Neuronal stem cell (in vitro differentiated cells): ENCODE data around the gene NATD1.

Source experiments
- DNase-seq: peaks from one replicate; pipeline ENCODE4 v3.0.0-alpha.2; 2013; ENCODE audit warnings: low spot score
- H2AFZ ChIP-seq: one replicate; pipeline ENCODE4 v1.6.1; 2013; ENCODE audit warnings: mild to moderate bottlenecking, low read length, inconsistent platforms
- H2AK5ac ChIP-seq: 2 replicates; pipeline ENCODE4 v1.6.1; 2013; ENCODE audit warnings: low read depth, mild to moderate bottlenecking, inconsistent platforms, low read length, moderate library complexity, mixed read lengths
- H2BK120ac ChIP-seq: 2 replicates; pipeline ENCODE4 v1.6.1; 2013; ENCODE audit warnings: low read depth, mild to moderate bottlenecking, inconsistent platforms, low read length, moderate library complexity, mixed read lengths
- H2BK12ac ChIP-seq: one replicate; pipeline ENCODE4 v1.6.1; 2013; ENCODE audit warnings: low read length, inconsistent platforms
- H2BK15ac ChIP-seq: 2 replicates; pipeline ENCODE4 v1.6.1; 2013; ENCODE audit warnings: mild to moderate bottlenecking, low read length, inconsistent platforms, mixed read lengths
- H2BK5ac ChIP-seq: one replicate; pipeline ENCODE4 v1.6.1; 2013; ENCODE audit warnings: inconsistent platforms, mild to moderate bottlenecking, low read length, moderate library complexity
- H3K14ac ChIP-seq: one replicate; pipeline ENCODE4 v1.6.1; 2013; ENCODE audit warnings: low read length, inconsistent platforms
- H3K18ac ChIP-seq: 2 replicates; pipeline ENCODE4 v1.6.1; 2013; ENCODE audit warnings: low read length, inconsistent platforms
- H3K23ac ChIP-seq: 2 replicates; pipeline ENCODE4 v1.6.1; 2013; ENCODE audit warnings: low read depth, mild to moderate bottlenecking, mixed read lengths, low read length, inconsistent platforms; ENCODE audit not compliant: poor library complexity
- H3K27ac ChIP-seq: replicated peaks from 3 replicates; pipeline ENCODE4 v1.5.1; 2013; ENCODE audit warnings: low read length, inconsistent platforms
- H3K27me3 ChIP-seq, 3 experiments: 2 replicates each; pipeline ENCODE4 v1.6.1; 2013; ENCODE audit warnings: low read length in 3 of 3, mild to moderate bottlenecking in 2 of 3, inconsistent platforms in 1 of 3, low read depth in 1 of 3, mixed read lengths in 1 of 3, moderate library complexity in 1 of 3; ENCODE audit not compliant: control insufficient read depth in 3 of 3, insufficient read depth in 3 of 3
- H3K36me3 ChIP-seq, 2 donors: replicated peaks in 1 of 2; 2 replicates each; pipeline ENCODE4 v1.6.1; 2013; ENCODE audit warnings: low read length in 2 of 2; ENCODE audit not compliant: control insufficient read depth in 2 of 2, insufficient read depth in 2 of 2
- H3K4ac ChIP-seq: 2 replicates; pipeline ENCODE4 v1.6.1; 2013; ENCODE audit warnings: inconsistent platforms, mild to moderate bottlenecking, low read length, moderate library complexity
- H3K4me1 ChIP-seq, 2 donors: 1 replicate in 1 of 2; 2 replicates in 1 of 2; pipeline ENCODE4 v1.6.1; 2013; ENCODE audit warnings: low read length in 2 of 2, low read depth in 1 of 2; ENCODE audit not compliant: control insufficient read depth in 2 of 2, insufficient read depth in 1 of 2
- H3K4me2 ChIP-seq: one replicate; pipeline ENCODE4 v1.6.1; 2013; ENCODE audit warnings: mild to moderate bottlenecking, low read length, inconsistent platforms; ENCODE audit not compliant: insufficient read depth, poor library complexity, severe bottlenecking
- H3K4me3 ChIP-seq, 2 donors: 2 replicates each; pipeline ENCODE4 v1.5.1; 2013; ENCODE audit warnings: low read length in 2 of 2, mild to moderate bottlenecking in 2 of 2, inconsistent platforms in 1 of 2, moderate library complexity in 1 of 2
- H3K79me1 ChIP-seq: one replicate; pipeline ENCODE4 v1.6.1; 2013; ENCODE audit warnings: low read depth, mild to moderate bottlenecking, inconsistent platforms, low read length, moderate library complexity
- H3K9ac ChIP-seq: one replicate; pipeline ENCODE4 v1.6.1; 2013; ENCODE audit warnings: mild to moderate bottlenecking, low read depth, low read length, inconsistent platforms; ENCODE audit not compliant: poor library complexity
- H3K9me3 ChIP-seq, 2 donors: replicated peaks in 1 of 2; 2 replicates each; pipeline versions ENCODE3 to v1.6.1; 2013; ENCODE audit warnings: low read length in 2 of 2, mild to moderate bottlenecking in 2 of 2, inconsistent platforms in 1 of 2, low read depth in 1 of 2, mixed read lengths in 1 of 2, moderate library complexity in 1 of 2; ENCODE audit not compliant: control insufficient read depth in 2 of 2, insufficient read depth in 1 of 2
- H4K8ac ChIP-seq: one replicate; pipeline ENCODE4 v1.6.1; 2013; ENCODE audit warnings: low read depth, mild to moderate bottlenecking, inconsistent platforms, low read length, moderate library complexity
- H4K91ac ChIP-seq: one replicate; pipeline ENCODE4 v1.6.1; 2013; ENCODE audit warnings: low read length, low read depth, mild to moderate bottlenecking, inconsistent platforms; ENCODE audit not compliant: poor library complexity
- WGBS, 2 donors: extraction: QIAGEN DNeasy Blood & Tissue Kit; methylation state at CpG; one replicate each; pipeline ENCODE4 v1.1.7; 2013; ENCODE audit warnings: missing lambda C conversion rate in 2 of 2, mixed read lengths in 1 of 2; ENCODE audit not compliant: insufficient read length in 2 of 2, insufficient replicate concordance in 1 of 2; ENCODE audit errors: extremely low coverage in 2 of 2; 5-methylcytosine and 5-hydroxymethylcytosine counted together

The NATD1 gene

GRCh38 chr17:21199311-21199710 is 53.9 kb downstream of the NATD1 start:
- no peak for DNase-seq
- no peak overlapping the region for H3K18ac ChIP-seq
- H4K8ac ChIP-seq: no peak overlapping the region
- H2AK5ac ChIP-seq: no peak overlapping the region
- peaks cover 17% of the 10 kb centered on the region for H3K79me1 ChIP-seq
- H2BK120ac ChIP-seq: no peak overlapping the region
- H3K36me3 ChIP-seq: peaks cover 13 to 63% of the 10 kb centered on the region in 2 donors
- no CpG with 5 or more reads among the region's 9 CpGs for WGBS, 2 donors
- no peak overlapping the region for H4K91ac ChIP-seq
- no peak overlapping the region for H3K4ac ChIP-seq
- no peak overlapping the region for H2BK15ac ChIP-seq
- no peak overlapping the region for H3K27ac ChIP-seq
- no peak overlapping the region for H3K14ac ChIP-seq
- H3K4me3 ChIP-seq: no peak overlapping the region
- H3K4me1 ChIP-seq: peaks cover 10 to 16% of the 10 kb centered on the region in 2 donors
- H3K9me3 ChIP-seq: no peaks in the 10 kb centered on the region
- no peak overlapping the region for H2BK5ac ChIP-seq
- no peak overlapping the region for H3K9ac ChIP-seq
- no peak overlapping the region for H3K23ac ChIP-seq
- no peak overlapping the region for H2BK12ac ChIP-seq
- H3K4me2 ChIP-seq: no peak overlapping the region
- H2AFZ ChIP-seq: no peak overlapping the region
- no peaks in the 10 kb centered on the region for H3K27me3 ChIP-seq

- H3K4me3 ChIP-seq: no peak overlapping the region
- H3K18ac ChIP-seq: no peak overlapping the region
- H3K4ac ChIP-seq: no peak overlapping the region
- whole genome bisulfite sequencing, 2 donors: no CpG with 5 or more reads among the region's 20 CpGs
- H2BK12ac ChIP-seq: no peak overlapping the region
- H2BK5ac ChIP-seq: no peak overlapping the region
- DNase-seq: no peak
- H2BK120ac ChIP-seq: no peak overlapping the region
- no peak overlapping the region for H3K4me2 ChIP-seq
- no peak overlapping the region for H4K8ac ChIP-seq
- H3K9me3 ChIP-seq: no peaks in the 10 kb centered on the region
- no peak overlapping the region for H3K9ac ChIP-seq
- peaks cover 15 to 66% of the 10 kb centered on the region in 2 donors for H3K36me3 ChIP-seq
- no peak overlapping the region for H2BK15ac ChIP-seq
- peaks cover 10 to 15% of the 10 kb centered on the region in 2 donors for H3K4me1 ChIP-seq
- no peak overlapping the region for H3K27ac ChIP-seq
- H4K91ac ChIP-seq: no peak overlapping the region
- no peak overlapping the region for H3K23ac ChIP-seq
- no peaks in the 10 kb centered on the region for H3K27me3 ChIP-seq
- H2AK5ac ChIP-seq: no peak overlapping the region
- peaks cover 17% of the 10 kb centered on the region for H3K79me1 ChIP-seq
- H2AFZ ChIP-seq: no peak overlapping the region
- H3K14ac ChIP-seq: no peak overlapping the region
These were observed 54.8 kb downstream of the NATD1 start for GRCh38 chr17:21198411-21198810.

DNA sequence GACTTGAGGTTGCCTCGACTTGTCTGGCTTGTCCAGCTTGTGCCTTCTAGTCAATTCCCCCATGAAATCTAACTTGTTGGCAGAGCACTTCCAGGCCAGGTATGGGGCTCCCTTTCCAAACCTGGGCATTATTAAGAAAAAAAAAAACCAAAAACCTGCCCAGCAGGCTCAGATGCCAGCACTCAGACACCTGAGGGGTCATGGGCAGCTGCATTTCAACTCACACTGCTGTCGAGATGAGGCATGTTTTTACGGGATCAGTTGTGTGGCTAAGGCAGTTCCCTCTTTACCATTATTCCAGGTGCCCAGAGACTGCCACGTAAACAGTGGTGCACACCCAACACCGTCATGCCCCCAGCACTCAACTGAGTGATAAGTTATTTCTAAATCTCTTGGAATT is 57.1 kb downstream of the NATD1 start:
- H2BK12ac ChIP-seq: no peak overlapping the region
- H3K23ac ChIP-seq: no peak overlapping the region
- H3K4me2 ChIP-seq: no peak overlapping the region
- H4K91ac ChIP-seq: no peak overlapping the region
- peaks cover 19 to 62% of the 10 kb centered on the region in 2 donors for H3K36me3 ChIP-seq
- H3K14ac ChIP-seq: no peak overlapping the region
- no peak overlapping the region for H3K27ac ChIP-seq
- no peak overlapping the region for H2AFZ ChIP-seq
- H3K79me1 ChIP-seq: peaks cover 7% of the 10 kb centered on the region
- no peak for DNase-seq
- no peak overlapping the region for H4K8ac ChIP-seq
- H2BK15ac ChIP-seq: no peak overlapping the region
- H3K4me3 ChIP-seq: no peak overlapping the region
- H3K9me3 ChIP-seq: no peaks in the 10 kb centered on the region
- H3K18ac ChIP-seq: no peak overlapping the region
- H3K4me1 ChIP-seq: peaks cover 8 to 15% of the 10 kb centered on the region in 2 donors
- no peak overlapping the region for H2BK120ac ChIP-seq
- H2BK5ac ChIP-seq: no peak overlapping the region
- no peak overlapping the region for H3K4ac ChIP-seq
- no peaks in the 10 kb centered on the region for H3K27me3 ChIP-seq
- WGBS, 2 donors: no CpG with 5 or more reads among the region's 5 CpGs
- no peak overlapping the region for H2AK5ac ChIP-seq
- H3K9ac ChIP-seq: no peak overlapping the region

DNA sequence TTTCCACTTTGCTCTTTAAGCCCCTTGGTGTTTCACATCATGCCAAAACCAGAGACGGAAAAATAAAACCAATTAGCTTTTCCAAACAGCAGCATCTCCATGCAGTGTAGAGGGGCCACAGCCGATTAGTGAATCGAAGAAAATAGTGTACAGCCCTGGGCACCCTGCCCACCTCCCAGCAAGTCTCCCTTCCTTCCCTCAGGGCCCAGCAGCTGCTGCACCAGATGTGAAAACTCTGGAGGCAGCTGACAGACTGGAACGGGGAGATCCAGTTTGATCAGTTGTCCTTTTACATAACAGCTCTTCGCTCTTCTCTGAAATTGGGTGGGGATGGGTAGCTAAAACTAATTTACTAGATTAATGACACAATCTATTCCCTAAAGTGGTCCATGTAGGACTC is 58.5 kb downstream of the NATD1 start:
- H2BK5ac ChIP-seq: no peak overlapping the region
- H3K27ac ChIP-seq: no peak overlapping the region

More for the DNA sequence above, 58.5 kb downstream of the NATD1 start:
- Histone ChIP-seq H3K18ac (no peak overlapping the region), H3K23ac (no peak overlapping the region), H2BK120ac (no peak overlapping the region), H2BK12ac (no peak overlapping the region), H2AK5ac (no peak overlapping the region), H4K8ac (no peak overlapping the region), H3K27me3 (no peaks in the 10 kb centered on the region), H3K36me3 (peaks cover 19 to 71% of the 10 kb centered on the region in 2 donors), H2BK15ac (no peak overlapping the region), H2AFZ (no peak overlapping the region), H3K79me1 (peaks cover 7% of the 10 kb centered on the region), H3K4me1 (peaks cover 0 to 3% of the 10 kb centered on the region in 2 donors), H3K14ac (no peak overlapping the region), H3K9me3 (no peaks in the 10 kb centered on the region), H3K4ac (no peak overlapping the region), H4K91ac (no peak overlapping the region), H3K4me3 (no peak overlapping the region), H3K4me2 (no peak overlapping the region), H3K9ac (no peak overlapping the region)
- no CpG with 5 or more reads among the region's 5 CpGs for WGBS, 2 donors
- DNase-seq: no peak
